ENCODE results near the gene SETBP1. TPM values are rescaled to one million over a fixed set of nuclear protein-coding genes. Genes with fewer than 3 reads are reported as not detected.

SETBP1 gene
- total and polyA plus RNA-seq, 8 donors, result 1.4 to 66.5 (median 20.1) TPM

GRCh38 chr18:44795241-44795640, 114.6 kb downstream of the SETBP1 start:
- WGBS, 5 donors, result 86 to 93% (median 90%) methylated on average over 4 of the region's 4 CpGs
- Histone ChIP-seq H3K36me3 (no peaks in the 10 kb centered on the region), H3K27ac (peak overlapping the region in 1 of 5 donors; percentile 20), H3K9me3 (no peaks in the 10 kb centered on the region), H3K27me3 (no peaks in the 10 kb centered on the region), H3K4me3 (no peak overlapping the region), H3K4me1 (peaks cover 16 to 83% (median 68%) of the 10 kb centered on the region in 4 donors)
- DNase-seq, result no peak
- TF ChIP-seq, protein P1, sequence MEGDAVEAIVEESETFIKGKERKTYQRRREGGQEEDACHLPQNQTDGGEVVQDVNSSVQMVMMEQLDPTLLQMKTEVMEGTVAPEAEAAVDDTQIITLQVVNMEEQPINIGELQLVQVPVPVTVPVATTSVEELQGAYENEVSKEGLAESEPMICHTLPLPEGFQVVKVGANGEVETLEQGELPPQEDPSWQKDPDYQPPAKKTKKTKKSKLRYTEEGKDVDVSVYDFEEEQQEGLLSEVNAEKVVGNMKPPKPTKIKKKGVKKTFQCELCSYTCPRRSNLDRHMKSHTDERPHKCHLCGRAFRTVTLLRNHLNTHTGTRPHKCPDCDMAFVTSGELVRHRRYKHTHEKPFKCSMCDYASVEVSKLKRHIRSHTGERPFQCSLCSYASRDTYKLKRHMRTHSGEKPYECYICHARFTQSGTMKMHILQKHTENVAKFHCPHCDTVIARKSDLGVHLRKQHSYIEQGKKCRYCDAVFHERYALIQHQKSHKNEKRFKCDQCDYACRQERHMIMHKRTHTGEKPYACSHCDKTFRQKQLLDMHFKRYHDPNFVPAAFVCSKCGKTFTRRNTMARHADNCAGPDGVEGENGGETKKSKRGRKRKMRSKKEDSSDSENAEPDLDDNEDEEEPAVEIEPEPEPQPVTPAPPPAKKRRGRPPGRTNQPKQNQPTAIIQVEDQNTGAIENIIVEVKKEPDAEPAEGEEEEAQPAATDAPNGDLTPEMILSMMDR (IDR thresholded peaks at IDR 0.05), result no peak
- TF ChIP-seq POLR2A (IDR thresholded peaks at IDR 0.05) (no peak), EP300 (IDR thresholded peaks at IDR 0.05) (no peak), POLR2AphosphoS5 (IDR thresholded peaks at IDR 0.05) (no peak)
- intact Hi-C loops (cut with DNase I; ENCODE audit: low total_unique reads), result no loop called here

- peak in 1 of 2 donors; percentile 77 for DNase-seq
- Histone ChIP-seq H3K4me1 (peaks cover 16 to 78% (median 60%) of the 10 kb centered on the region in 4 donors), H3K4me3 (no peak overlapping the region), H3K9me3 (no peaks in the 10 kb centered on the region), H3K36me3 (no peaks in the 10 kb centered on the region), H3K27ac (peak overlapping the region in 4 of 5 donors; percentile 13 to 90 (median 52)), H3K27me3 (no peaks in the 10 kb centered on the region)
- intact Hi-C loops (cut with DNase I; ENCODE audit: low total_unique reads), result no loop called here
- TF ChIP-seq, protein P1 (IDR thresholded peaks at IDR 0.05), result no peak
- TF ChIP-seq POLR2AphosphoS5 (IDR thresholded peaks at IDR 0.05), result peak in 1 of 3 donors; percentile 35
- 62 to 76% (median 70%) methylated on average over 6 of the region's 6 CpGs for WGBS, 5 donors
Measured at GRCh38 chr18:44796429-44797428, 116.0 kb downstream of the SETBP1 start.

- Histone ChIP-seq H3K27ac (peak overlapping the region; percentile 45 to 90 (median 68)), H3K36me3 (no peaks in the 10 kb centered on the region), H3K4me3 (no peak overlapping the region), H3K9me3 (no peaks in the 10 kb centered on the region), H3K27me3 (no peaks in the 10 kb centered on the region), H3K4me1 (peaks cover 18 to 78% (median 57%) of the 10 kb centered on the region in 4 donors)
- 26 to 49% (median 42%) methylated on average over 3 of the region's 3 CpGs for WGBS, 5 donors
- intact Hi-C loops (cut with DNase I; ENCODE audit: low total_unique reads), result no loop called here
- TF ChIP-seq EP300 (IDR thresholded peaks at IDR 0.05), result no peak
- TF ChIP-seq POLR2AphosphoS5 (IDR thresholded peaks at IDR 0.05), result peak in 2 of 3 donors; percentile 61 to 75
- peak; percentile 34 to 68 for DNase-seq
Measured at GRCh38 chr18:44798433-44799048, 117.9 kb downstream of the SETBP1 start.

GRCh38 chr18:44799382-44799906, 118.8 kb downstream of the SETBP1 start:
- no peak overlapping the region for H3K4me3 ChIP-seq
- no peaks in the 10 kb centered on the region for H3K9me3 ChIP-seq
- DNase-seq, result no peak
- no peak for TF ChIP-seq EP300 (IDR thresholded peaks at IDR 0.05)
- TF ChIP-seq, protein P1 (IDR thresholded peaks at IDR 0.05), result no peak
- TF ChIP-seq POLR2AphosphoS5 (IDR thresholded peaks at IDR 0.05), result peak in 1 of 3 donors; percentile 3
- no peaks in the 10 kb centered on the region for H3K36me3 ChIP-seq
- H3K4me1 ChIP-seq, result peaks cover 24 to 78% (median 63%) of the 10 kb centered on the region in 4 donors
- intact Hi-C loops (cut with DNase I; ENCODE audit: low total_unique reads), result no loop called here
- H3K27me3 ChIP-seq, result no peaks in the 10 kb centered on the region
- WGBS, 5 donors, result 90 to 97% (median 92%) methylated on average over 4 of the region's 4 CpGs
- H3K27ac ChIP-seq, result peak overlapping the region; percentile 31 to 90 (median 65)

All from stomach (tissue), 9 donors.